Mucosa of rectum (tissue), 2 donors: Measurements from ENCODE around the gene SFTPD.

Experiments used
- H3K27ac ChIP-seq, 2 donors: one replicate each; pipeline ENCODE4 v1.7.0; 2013; ENCODE audit warnings: inconsistent platforms in 2 of 2, low read depth in 2 of 2, low read length in 2 of 2
- H3K27me3 ChIP-seq, 2 donors: one replicate each; pipeline ENCODE4 v1.7.0; 2013; ENCODE audit warnings: low read length in 2 of 2; ENCODE audit not compliant: control insufficient read depth in 2 of 2, insufficient read depth in 2 of 2
- H3K36me3 ChIP-seq, 2 donors: one replicate each; pipeline ENCODE4 v1.7.0; 2013; ENCODE audit warnings: low read length in 2 of 2; ENCODE audit not compliant: control insufficient read depth in 2 of 2, insufficient read depth in 2 of 2
- H3K4me1 ChIP-seq, 2 donors: one replicate each; pipeline ENCODE4 v1.7.0; 2013; ENCODE audit warnings: low read length in 2 of 2, mild to moderate bottlenecking in 1 of 2; ENCODE audit not compliant: control insufficient read depth in 2 of 2, insufficient read depth in 2 of 2
- H3K4me3 ChIP-seq, 2 donors: one replicate each; pipeline ENCODE4 v1.7.0; 2013; ENCODE audit warnings: low read length in 2 of 2
- H3K9ac ChIP-seq, 2 donors: one replicate each; pipeline ENCODE4 v1.7.0; 2013; ENCODE audit warnings: low read length in 2 of 2, low read depth in 1 of 2, mild to moderate bottlenecking in 1 of 2
- H3K9me3 ChIP-seq, 2 donors: one replicate each; pipeline ENCODE4 v1.7.0; 2013; ENCODE audit warnings: low read length in 2 of 2; ENCODE audit not compliant: control insufficient read depth in 2 of 2
- donor health status: healthy.
- donor health status: Normal muscosa, but diverticular disease.

Gene SFTPD

GRCh38 chr10:79981450-79982361, 32.8 kb upstream of the SFTPD start:
- H3K9ac ChIP-seq: peak overlapping the region in 1 of 2 donors; percentile 36
- H3K4me1 ChIP-seq: no peaks in the 10 kb centered on the region
- H3K36me3 ChIP-seq: no peaks in the 10 kb centered on the region
- H3K27me3 ChIP-seq: peaks cover 5 to 11% of the 10 kb centered on the region in 2 donors
- peak overlapping the region; percentile 67 to 69 for H3K4me3 ChIP-seq
- H3K9me3 ChIP-seq: no peaks in the 10 kb centered on the region
- H3K27ac ChIP-seq: peak overlapping the region in 1 of 2 donors; percentile 67

GRCh38 chr10:79980711-79981110, 31.8 kb upstream of the SFTPD start:
- Histone ChIP-seq H3K9me3 (peaks cover 0 to 2% of the 10 kb centered on the region in 2 donors), H3K27ac (no peak overlapping the region), H3K4me1 (no peaks in the 10 kb centered on the region), H3K4me3 (no peak overlapping the region), H3K36me3 (no peaks in the 10 kb centered on the region), H3K9ac (no peak overlapping the region), H3K27me3 (peaks cover 1 to 16% of the 10 kb centered on the region in 2 donors)

- Histone ChIP-seq H3K9me3 (peaks cover 0 to 2% of the 10 kb centered on the region in 2 donors), H3K4me3 (no peak overlapping the region), H3K27ac (no peak overlapping the region), H3K36me3 (no peaks in the 10 kb centered on the region), H3K9ac (no peak overlapping the region), H3K4me1 (no peaks in the 10 kb centered on the region), H3K27me3 (peaks cover 0 to 16% of the 10 kb centered on the region in 2 donors)
Measured at GRCh38 chr10:79979976-79980687, 31.2 kb upstream of the SFTPD start.

- Histone ChIP-seq H3K27ac (no peak overlapping the region), H3K36me3 (no peaks in the 10 kb centered on the region), H3K27me3 (peaks cover 0 to 16% of the 10 kb centered on the region in 2 donors), H3K4me3 (no peak overlapping the region), H3K9me3 (peaks cover 0 to 2% of the 10 kb centered on the region in 2 donors), H3K9ac (no peak overlapping the region), H3K4me1 (no peaks in the 10 kb centered on the region)
Measured at GRCh38 chr10:79979310-79979975, 30.5 kb upstream of the SFTPD start.

- peaks cover 0 to 11% of the 10 kb centered on the region in 2 donors for H3K27me3 ChIP-seq
- no peak overlapping the region for H3K27ac ChIP-seq
- H3K9ac ChIP-seq: no peak overlapping the region
- H3K4me1 ChIP-seq: no peaks in the 10 kb centered on the region
- H3K36me3 ChIP-seq: no peaks in the 10 kb centered on the region
- no peak overlapping the region for H3K4me3 ChIP-seq
- H3K9me3 ChIP-seq: peaks cover 0 to 2% of the 10 kb centered on the region in 2 donors
Measured at GRCh38 chr10:79976999-79977398, 28.1 kb upstream of the SFTPD start.

GRCh38 chr10:79970062-79970461, 21.2 kb upstream of the SFTPD start:
- Histone ChIP-seq H3K9ac (no peak overlapping the region), H3K27ac (no peak overlapping the region), H3K9me3 (no peaks in the 10 kb centered on the region), H3K4me3 (no peak overlapping the region), H3K27me3 (no peaks in the 10 kb centered on the region), H3K4me1 (no peaks in the 10 kb centered on the region), H3K36me3 (no peaks in the 10 kb centered on the region)

- no peaks in the 10 kb centered on the region for H3K9me3 ChIP-seq
- no peaks in the 10 kb centered on the region for H3K4me1 ChIP-seq
- H3K27ac ChIP-seq: no peak overlapping the region
- no peak overlapping the region for H3K4me3 ChIP-seq
- no peaks in the 10 kb centered on the region for H3K36me3 ChIP-seq
- no peaks in the 10 kb centered on the region for H3K27me3 ChIP-seq
- no peak overlapping the region for H3K9ac ChIP-seq
Measured at GRCh38 chr10:79947787-79948424, 999 bp downstream of the SFTPD start.

- Histone ChIP-seq H3K9me3 (no peaks in the 10 kb centered on the region), H3K27ac (no peak overlapping the region), H3K27me3 (no peaks in the 10 kb centered on the region), H3K4me1 (no peaks in the 10 kb centered on the region), H3K4me3 (no peak overlapping the region), H3K36me3 (no peaks in the 10 kb centered on the region), H3K9ac (no peak overlapping the region)
Measured at GRCh38 chr10:79947083-79947415, 1.9 kb downstream of the SFTPD start.

GRCh38 chr10:79946271-79947082, 2.4 kb downstream of the SFTPD start:
- peaks cover 0 to 2% of the 10 kb centered on the region in 2 donors for H3K27me3 ChIP-seq
- no peaks in the 10 kb centered on the region for H3K9me3 ChIP-seq
- no peak overlapping the region for H3K9ac ChIP-seq
- H3K36me3 ChIP-seq: no peaks in the 10 kb centered on the region
- no peak overlapping the region for H3K4me3 ChIP-seq
- no peaks in the 10 kb centered on the region for H3K4me1 ChIP-seq
- no peak overlapping the region for H3K27ac ChIP-seq
